Right lobe of liver (tissue), 6 donors: Measurements from ENCODE around the gene ZNF367. TPM values are rescaled to one million over a fixed set of nuclear protein-coding genes. Genes with fewer than 3 reads are reported as not detected.
A peak's percentile ranks its signal among the peaks of the same experiment; 100 is the strongest.

Experiments
- ATAC-seq, 4 donors: fragments of 200-7000 bp; cut with Tn5 transposase; one replicate each; pipeline ENCODE4 v1.9.1; 2020; ENCODE audit warnings: mild to moderate bottlenecking in 4 of 4, moderate library complexity in 4 of 4
- DNase-seq, 3 donors: peaks; one replicate each; pipeline ENCODE4 v3.0.0-alpha.2; 2020
- H3K27ac ChIP-seq, 3 donors: fragments of 200-600 bp; one replicate each; pipeline ENCODE4 v1.8.0; 2022
- H3K27me3 ChIP-seq, 2 donors: fragments of 200-600 bp; one replicate each; pipeline ENCODE4 v1.8.0; 2022
- H3K36me3 ChIP-seq, 4 donors: fragments of 200-600 bp; sonication (generic) in 1 of 4; one replicate each; pipeline versions ENCODE4 v1.5.1 to v1.8.0; 2017 to 2022; ENCODE audit warnings: control low read depth in 1 of 4
- H3K4me1 ChIP-seq, 4 donors: fragments of 200-600 bp; sonication (generic) in 1 of 4; one replicate each; pipeline versions ENCODE4 v1.5.1 to v1.8.0; 2017 to 2022; ENCODE audit warnings: control low read depth in 1 of 4
- H3K4me3 ChIP-seq, 3 donors: fragments of 200-600 bp; one replicate each; pipeline ENCODE4 v1.8.0; 2022
- H3K9me3 ChIP-seq, 4 donors: fragments of 200-600 bp; sonication (generic) in 1 of 4; one replicate each; pipeline versions ENCODE4 v1.5.1 to v1.8.0; 2017 to 2022; ENCODE audit warnings: control low read depth in 1 of 4
- CTCF ChIP-seq, 4 donors: fragments of 200-600 bp in 3 of 4; fragments of 450-650 bp in 1 of 4; IDR thresholded peaks; one replicate each; pipeline versions ENCODE4 v1.5.1 to v1.8.0; 2016 to 2022; ENCODE audit warnings: antibody characterized with exemption in 4 of 4, mild to moderate bottlenecking in 2 of 4
- POLR2A ChIP-seq: fragments of 450-650 bp; IDR thresholded peaks from one replicate; pipeline ENCODE4 v1.6.1; 2017; ENCODE audit warnings: antibody characterized with exemption, mild to moderate bottlenecking
- WGBS: methylation state at CpG from one replicate; pipeline ENCODE4 v1.1.6; 2018; ENCODE audit warnings: low coverage, low lambda C conversion rate; ENCODE audit not compliant: insufficient coverage; ENCODE audit errors: missing lambda C conversion rate; 5-methylcytosine and 5-hydroxymethylcytosine counted together
- intact Hi-C, 2 donors: fragments of 100-400 bp; cut with DNase I; formaldehyde crosslinking; loops; one replicate each; pipeline versions ENCODE4 v1.11.2 to v1.14.1; 2022
- total RNA-seq, 6 experiments: library from RNA; depleted of rRNA in 2 of 6; stranded (reverse); fragments of >200 nt in 2 of 6; fragmentation: NEBNext Ultra II Directional in 3 of 6; extraction: Animal tissue kit (Norgen Biotek cat#: 25700) in 3 of 6; gene quantifications; one replicate each; pipeline versions ENCODE4 v1.1.0 to v1.2.4, GENCODE V29; 2016 to 2023
- donor health status: DM: no; HTN: yes; CAD: no.
- donor health status: DM: no; HTN: no; CAD: no.
- donor health status: DM: no; HTN: no; CAD: no.
- donor health status: DM: no; HTN: yes; CAD: no.
- donor health status: DM: no; HTN: yes; CAD: no.

The ZNF367 gene
- total RNA-seq, 6 experiments from 2014 or later, result 0.73 to 9.2 (median 2.6) TPM

GRCh38 chr9:96458226-96458625, 40.1 kb upstream of the ZNF367 start:
- TF ChIP-seq CTCF (IDR thresholded peaks at IDR 0.05) (no peak), POLR2A (no peak)
- no peaks in the 10 kb centered on the region for H3K27me3 ChIP-seq
- intact Hi-C loops, result no loop called here
- no peaks in the 10 kb centered on the region for H3K4me1 ChIP-seq
- ATAC-seq, result no peak
- no peak for DNase-seq
- H3K4me3 ChIP-seq, result no peak overlapping the region
- H3K9me3 ChIP-seq, result no peaks in the 10 kb centered on the region
- no peaks in the 10 kb centered on the region for H3K36me3 ChIP-seq
- no peak overlapping the region for H3K27ac ChIP-seq
- 93% methylated on average over 7 of the region's 8 CpGs for WGBS

GRCh38 chr9:96457266-96457665, 39.1 kb upstream of the ZNF367 start:
- Histone ChIP-seq H3K9me3 (no peaks in the 10 kb centered on the region), H3K27ac (no peak overlapping the region), H3K4me3 (no peak overlapping the region), H3K4me1 (no peaks in the 10 kb centered on the region), H3K27me3 (no peaks in the 10 kb centered on the region), H3K36me3 (no peaks in the 10 kb centered on the region)
- no peak for TF ChIP-seq POLR2A
- no peak for TF ChIP-seq CTCF (IDR thresholded peaks at IDR 0.05)
- intact Hi-C loops, result no loop called here
- ATAC-seq, result no peak
- WGBS, result 100% methylated on average over 4 of the region's 4 CpGs
- no peak for DNase-seq

- peaks cover 0 to 9% (median 3%) of the 10 kb centered on the region in 4 donors for H3K4me1 ChIP-seq
- H3K4me3 ChIP-seq, result no peak overlapping the region
- DNase-seq, result no peak
- H3K36me3 ChIP-seq, result no peaks in the 10 kb centered on the region
- H3K27ac ChIP-seq, result no peak overlapping the region
- WGBS, result 32% methylated on average over 2 of the region's 2 CpGs
- no peaks in the 10 kb centered on the region for H3K9me3 ChIP-seq
- TF ChIP-seq POLR2A (no peak), CTCF (IDR thresholded peaks at IDR 0.05) (peak; percentile 42 to 66 (median 56))
- intact Hi-C loops, result no loop called here
- ATAC-seq, result peak in 1 of 4 donors; percentile 33
- H3K27me3 ChIP-seq, result no peaks in the 10 kb centered on the region
Observed at GRCh38 chr9:96453625-96454024, 35.5 kb upstream of the ZNF367 start.

- Histone ChIP-seq H3K36me3 (no peaks in the 10 kb centered on the region), H3K4me3 (peak overlapping the region; percentile 56 to 72 (median 60)), H3K27me3 (no peaks in the 10 kb centered on the region), H3K4me1 (peaks cover 0 to 9% (median 3%) of the 10 kb centered on the region in 4 donors), H3K9me3 (no peaks in the 10 kb centered on the region), H3K27ac (peak overlapping the region in 1 of 3 donors; percentile 61)
- WGBS, result 2% methylated on average over 29 of the region's 63 CpGs
- TF ChIP-seq CTCF (IDR thresholded peaks at IDR 0.05) (no peak), POLR2A (no peak)
- intact Hi-C loops, result no loop called here
- DNase-seq (peak in 2 of 3 donors; percentile 38 to 62), ATAC-seq (no peak)
Observed at GRCh38 chr9:96450613-96451528, 32.7 kb upstream of the ZNF367 start.
